Ovary (tissue), 3 donors: Measurements from ENCODE around the gene MUSK.

Experiments
- POLR2A ChIP-seq: fragments of 450-650 bp; IDR thresholded peaks from one replicate; pipeline ENCODE4 v1.6.1; 2017; ENCODE audit warnings: antibody characterized with exemption, mild to moderate bottlenecking, moderate library complexity
- TF ChIP-seq, protein P1 (sequence below), 3 donors: fragments of 450-650 bp in 2 of 3; fragments of 200-600 bp in 1 of 3; IDR thresholded peaks; one replicate each; pipeline versions ENCODE4 v1.5.1 to v1.8.0; 2016 to 2022; ENCODE audit warnings: antibody characterized with exemption in 3 of 3, mild to moderate bottlenecking in 1 of 3
- donor health status: DM: no; HTN: no; CAD: no.

DNA sequence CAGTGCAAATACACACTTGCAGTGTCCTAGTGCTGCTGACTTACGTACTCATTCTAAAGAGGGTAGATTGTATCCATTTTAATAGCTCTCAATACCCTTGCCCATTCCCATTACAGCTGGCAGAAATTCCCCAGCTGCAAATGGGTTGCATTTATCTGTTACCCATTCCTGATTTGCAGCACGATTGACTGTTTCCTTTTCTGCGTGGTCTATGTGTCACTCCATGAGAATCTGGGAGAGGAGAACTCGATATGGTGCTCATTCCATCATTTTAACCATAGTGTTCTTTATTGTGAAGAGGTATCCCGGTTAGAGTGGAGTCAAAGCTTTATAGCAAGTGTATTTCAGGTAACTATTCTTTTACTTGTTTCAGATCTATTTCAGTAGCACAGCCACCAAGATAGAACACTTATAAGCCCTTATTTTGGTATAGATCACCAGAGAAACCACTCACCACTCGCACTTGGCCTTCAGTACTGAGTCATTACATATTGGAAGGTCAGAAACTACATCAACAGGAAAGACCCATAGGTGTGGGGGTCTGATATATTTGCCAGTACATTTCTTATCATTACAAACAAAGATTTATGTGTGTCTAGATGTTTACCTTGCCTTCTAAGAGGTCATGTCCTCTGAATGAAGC lies 139.5 kb downstream of the MUSK start:
- TF ChIP-seq POLR2A, result no peak
- TF ChIP-seq, protein P1, sequence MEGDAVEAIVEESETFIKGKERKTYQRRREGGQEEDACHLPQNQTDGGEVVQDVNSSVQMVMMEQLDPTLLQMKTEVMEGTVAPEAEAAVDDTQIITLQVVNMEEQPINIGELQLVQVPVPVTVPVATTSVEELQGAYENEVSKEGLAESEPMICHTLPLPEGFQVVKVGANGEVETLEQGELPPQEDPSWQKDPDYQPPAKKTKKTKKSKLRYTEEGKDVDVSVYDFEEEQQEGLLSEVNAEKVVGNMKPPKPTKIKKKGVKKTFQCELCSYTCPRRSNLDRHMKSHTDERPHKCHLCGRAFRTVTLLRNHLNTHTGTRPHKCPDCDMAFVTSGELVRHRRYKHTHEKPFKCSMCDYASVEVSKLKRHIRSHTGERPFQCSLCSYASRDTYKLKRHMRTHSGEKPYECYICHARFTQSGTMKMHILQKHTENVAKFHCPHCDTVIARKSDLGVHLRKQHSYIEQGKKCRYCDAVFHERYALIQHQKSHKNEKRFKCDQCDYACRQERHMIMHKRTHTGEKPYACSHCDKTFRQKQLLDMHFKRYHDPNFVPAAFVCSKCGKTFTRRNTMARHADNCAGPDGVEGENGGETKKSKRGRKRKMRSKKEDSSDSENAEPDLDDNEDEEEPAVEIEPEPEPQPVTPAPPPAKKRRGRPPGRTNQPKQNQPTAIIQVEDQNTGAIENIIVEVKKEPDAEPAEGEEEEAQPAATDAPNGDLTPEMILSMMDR (IDR thresholded peaks at IDR 0.05), result no peak
